Measurements from ENCODE around the gene CRYGD.
A peak's percentile ranks its signal among the peaks of the same experiment; 100 is the strongest.
"Not testable (repeated sequence)": the region's sequence is repeated elsewhere in the genome, so short reads cannot be mapped to it uniquely, and the experiment has no call there.

Gene CRYGD

GRCh38 chr2:208128136-208128535, 3.8 kb upstream of the CRYGD start:
- no peak overlapping the region for H3K9ac ChIP-seq (ENCODE audit: low read depth, low read length)
- no peaks in the 10 kb centered on the region for H3K4me1 ChIP-seq (ENCODE audit: insufficient read depth, low read length)
- H3K27ac ChIP-seq (ENCODE audit: low read length): no peak overlapping the region
- H3K36me3 ChIP-seq (ENCODE audit: insufficient read depth, low read depth, low read length): no peaks in the 10 kb centered on the region
- no peaks in the 10 kb centered on the region for H3K9me3 ChIP-seq (ENCODE audit: insufficient read depth, low read depth, low read length)
- H3K27me3 ChIP-seq (ENCODE audit: insufficient read depth, low read length): no peaks in the 10 kb centered on the region
- H3K4me3 ChIP-seq (ENCODE audit: low read length): no peak overlapping the region

- no peak overlapping the region for H3K4me3 ChIP-seq (ENCODE audit: low read length)
Observed at GRCh38 chr2:208127090-208127489, 2.8 kb upstream of the CRYGD start.

DNA sequence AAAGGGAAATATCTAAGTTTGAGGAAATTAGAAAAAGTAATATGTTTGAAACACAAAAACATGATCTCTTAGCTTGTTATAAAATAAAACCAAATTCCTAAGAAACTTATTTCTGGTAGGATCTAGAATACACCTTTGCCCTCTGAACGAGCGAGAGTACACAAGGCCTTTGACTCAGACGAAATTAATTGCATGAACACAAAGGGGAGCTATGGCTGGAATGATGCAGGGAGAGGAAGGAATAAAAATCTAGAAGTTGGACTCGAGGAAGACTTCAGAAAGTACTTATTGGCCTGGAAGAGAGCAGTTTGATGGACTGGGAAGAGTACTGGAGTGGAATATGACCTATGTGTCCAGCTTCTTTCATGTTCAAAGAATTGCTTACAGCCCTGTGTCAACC, 927 bp upstream of the CRYGD start:
- Histone ChIP-seq H3K4me1 (ENCODE audit: insufficient read depth, low read length) (no peaks in the 10 kb centered on the region), H3K9me3 (ENCODE audit: insufficient read depth, low read depth, low read length) (no peaks in the 10 kb centered on the region), H3K4me3 (ENCODE audit: low read length) (no peak overlapping the region), H3K36me3 (ENCODE audit: insufficient read depth, low read depth, low read length) (no peaks in the 10 kb centered on the region), H3K27ac (ENCODE audit: low read length) (no peak overlapping the region), H3K9ac (ENCODE audit: low read depth, low read length) (no peak overlapping the region), H3K27me3 (ENCODE audit: insufficient read depth, low read length) (no peaks in the 10 kb centered on the region)

More at GRCh38 chr2:208127090-208127489, 2.8 kb upstream of the CRYGD start:
- no peaks in the 10 kb centered on the region for H3K36me3 ChIP-seq (ENCODE audit: insufficient read depth, low read depth, low read length)
- H3K27ac ChIP-seq (ENCODE audit: low read length): no peak overlapping the region
- no peaks in the 10 kb centered on the region for H3K27me3 ChIP-seq (ENCODE audit: insufficient read depth, low read length)
- H3K9ac ChIP-seq (ENCODE audit: low read depth, low read length): no peak overlapping the region
- H3K9me3 ChIP-seq (ENCODE audit: insufficient read depth, low read depth, low read length): no peaks in the 10 kb centered on the region
- H3K4me1 ChIP-seq (ENCODE audit: insufficient read depth, low read length): no peaks in the 10 kb centered on the region

DNA sequence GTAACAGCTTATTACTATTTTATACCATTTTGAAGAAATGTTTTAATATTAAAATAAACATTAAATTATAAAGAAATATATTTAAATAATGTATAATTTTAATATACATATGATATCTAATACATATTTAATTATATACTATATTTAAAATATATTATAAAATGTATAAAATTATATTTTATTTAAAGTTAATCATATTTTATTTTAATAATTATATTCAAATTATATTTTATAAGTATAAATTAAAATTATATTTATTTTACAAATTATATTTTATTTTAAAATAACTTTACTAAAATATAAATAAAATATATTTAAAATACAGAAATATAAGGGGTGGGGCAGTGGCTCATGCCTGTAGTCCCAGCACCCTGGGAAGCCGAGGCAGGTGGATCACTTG, 2.1 kb downstream of the CRYGD start:
- Histone ChIP-seq H3K9me3 (ENCODE audit: insufficient read depth, low read depth, low read length) (no peaks in the 10 kb centered on the region), H3K4me1 (ENCODE audit: insufficient read depth, low read length) (no peaks in the 10 kb centered on the region), H3K27me3 (ENCODE audit: insufficient read depth, low read length) (no peaks in the 10 kb centered on the region), H3K9ac (ENCODE audit: low read depth, low read length) (no peak overlapping the region), H3K36me3 (ENCODE audit: insufficient read depth, low read depth, low read length) (no peaks in the 10 kb centered on the region), H3K27ac (ENCODE audit: low read length) (no peak overlapping the region), H3K4me3 (ENCODE audit: low read length) (no peak overlapping the region)

- no peak overlapping the region for H3K4me3 ChIP-seq (ENCODE audit: low read length)
- H3K4me1 ChIP-seq (ENCODE audit: insufficient read depth, low read length): no peaks in the 10 kb centered on the region
- H3K9me3 ChIP-seq (ENCODE audit: insufficient read depth, low read depth, low read length): no peaks in the 10 kb centered on the region
- H3K36me3 ChIP-seq (ENCODE audit: insufficient read depth, low read depth, low read length): no peaks in the 10 kb centered on the region
- H3K27me3 ChIP-seq (ENCODE audit: insufficient read depth, low read length): no peaks in the 10 kb centered on the region
- H3K9ac ChIP-seq (ENCODE audit: low read depth, low read length): no peak overlapping the region
- no peak overlapping the region for H3K27ac ChIP-seq (ENCODE audit: low read length)
Observed at GRCh38 chr2:208118918-208119317, 5.4 kb downstream of the CRYGD start.

GRCh38 chr2:208117390-208117789, 6.9 kb downstream of the CRYGD start:
- not testable (repeated sequence) for H3K27ac ChIP-seq (ENCODE audit: low read length); H3K36me3 ChIP-seq (ENCODE audit: insufficient read depth, low read depth, low read length); H3K27me3 ChIP-seq (ENCODE audit: insufficient read depth, low read length); H3K4me3 ChIP-seq (ENCODE audit: low read length); H3K9ac ChIP-seq (ENCODE audit: low read depth, low read length); H3K9me3 ChIP-seq (ENCODE audit: insufficient read depth, low read depth, low read length)
- peaks cover 12% of the 10 kb centered on the region; the same call in 1 of the 2 replicates for H3K4me1 ChIP-seq (ENCODE audit: insufficient read depth, low read length)

GRCh38 chr2:208112969-208113368, 11.4 kb downstream of the CRYGD start:
- H3K4me1 ChIP-seq (ENCODE audit: insufficient read depth, low read length): peaks cover 12% of the 10 kb centered on the region; the same call in 1 of the 2 replicates
- H3K4me3 ChIP-seq (ENCODE audit: low read length): peak overlapping the region; percentile 62
- no peaks in the 10 kb centered on the region for H3K9me3 ChIP-seq (ENCODE audit: insufficient read depth, low read depth, low read length)
- no peaks in the 10 kb centered on the region for H3K36me3 ChIP-seq (ENCODE audit: insufficient read depth, low read depth, low read length)
- no peaks in the 10 kb centered on the region for H3K27me3 ChIP-seq (ENCODE audit: insufficient read depth, low read length)
- H3K9ac ChIP-seq (ENCODE audit: low read depth, low read length): peak overlapping the region; percentile 55; the same call in 1 of the 2 replicates
- peak overlapping the region; percentile 74 for H3K27ac ChIP-seq (ENCODE audit: low read length)

GRCh38 chr2:208112273-208112745, 12.0 kb downstream of the CRYGD start:
- not testable (repeated sequence) for H3K27me3 ChIP-seq (ENCODE audit: insufficient read depth, low read length); H3K36me3 ChIP-seq (ENCODE audit: insufficient read depth, low read depth, low read length); H3K9me3 ChIP-seq (ENCODE audit: insufficient read depth, low read depth, low read length)
- Histone ChIP-seq H3K4me1 (ENCODE audit: insufficient read depth, low read length) (peaks cover 12% of the 10 kb centered on the region; the same call in 1 of the 2 replicates), H3K9ac (ENCODE audit: low read depth, low read length) (peak overlapping the region; percentile 55; the same call in 1 of the 2 replicates), H3K4me3 (ENCODE audit: low read length) (peak overlapping the region; percentile 62), H3K27ac (ENCODE audit: low read length) (peak overlapping the region; percentile 74)

- Histone ChIP-seq H3K27ac (ENCODE audit: low read length) (no peak overlapping the region), H3K9ac (ENCODE audit: low read depth, low read length) (no peak overlapping the region), H3K4me3 (ENCODE audit: low read length) (no peak overlapping the region), H3K36me3 (ENCODE audit: insufficient read depth, low read depth, low read length) (no peaks in the 10 kb centered on the region), H3K27me3 (ENCODE audit: insufficient read depth, low read length) (no peaks in the 10 kb centered on the region), H3K9me3 (ENCODE audit: insufficient read depth, low read depth, low read length) (no peaks in the 10 kb centered on the region), H3K4me1 (ENCODE audit: insufficient read depth, low read length) (no peaks in the 10 kb centered on the region)
Observed at GRCh38 chr2:208103616-208104015, 20.7 kb downstream of the CRYGD start.

DNA sequence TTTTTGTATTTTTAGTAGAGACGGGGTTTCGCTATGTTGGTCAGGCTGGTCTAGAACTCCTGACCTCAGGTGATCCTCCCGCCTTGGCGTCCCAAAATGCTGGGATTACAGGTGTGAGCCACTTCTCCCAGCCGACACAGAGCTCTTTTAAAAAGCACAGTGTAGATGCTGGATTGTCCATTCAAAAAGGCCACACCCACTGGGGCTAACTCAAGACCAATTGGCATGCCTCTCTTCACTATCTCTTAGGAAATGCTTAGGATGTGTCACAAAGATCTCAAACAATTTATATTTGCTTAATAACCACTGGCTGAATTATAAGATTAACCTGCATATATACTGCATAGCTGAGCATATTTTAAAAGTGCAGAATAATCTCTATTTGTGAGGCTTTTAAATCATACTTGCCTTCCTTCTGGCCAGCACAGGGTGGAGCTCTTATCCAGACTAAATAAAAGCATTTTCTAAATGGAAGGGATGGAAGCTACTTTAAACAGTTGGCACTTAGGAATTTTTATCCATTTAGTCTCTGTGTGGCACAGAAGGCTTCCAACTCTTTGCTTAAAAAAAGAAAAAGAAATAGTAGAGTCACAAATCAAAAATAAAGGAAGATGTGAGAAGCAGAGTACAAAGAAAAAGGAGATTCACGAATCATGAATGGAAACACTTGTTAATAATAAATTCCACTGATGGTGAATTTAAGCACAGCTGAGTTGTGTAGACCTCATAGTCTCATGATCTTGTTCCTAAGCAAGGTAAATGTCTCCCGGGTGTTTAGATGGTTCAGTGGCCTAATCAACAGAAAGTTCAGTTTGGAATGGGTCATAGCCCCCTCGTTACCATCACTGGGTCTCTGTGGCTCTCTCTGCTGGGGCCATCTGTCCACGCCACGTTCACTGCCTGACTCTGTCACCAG, 22.4 kb downstream of the CRYGD start:
- Histone ChIP-seq H3K9ac (ENCODE audit: low read depth, low read length) (no peak overlapping the region), H3K27me3 (ENCODE audit: insufficient read depth, low read length) (no peaks in the 10 kb centered on the region), H3K36me3 (ENCODE audit: insufficient read depth, low read depth, low read length) (no peaks in the 10 kb centered on the region), H3K4me1 (ENCODE audit: insufficient read depth, low read length) (no peaks in the 10 kb centered on the region), H3K27ac (ENCODE audit: low read length) (no peak overlapping the region), H3K9me3 (ENCODE audit: insufficient read depth, low read depth, low read length) (no peaks in the 10 kb centered on the region), H3K4me3 (ENCODE audit: low read length) (no peak overlapping the region)

DNA sequence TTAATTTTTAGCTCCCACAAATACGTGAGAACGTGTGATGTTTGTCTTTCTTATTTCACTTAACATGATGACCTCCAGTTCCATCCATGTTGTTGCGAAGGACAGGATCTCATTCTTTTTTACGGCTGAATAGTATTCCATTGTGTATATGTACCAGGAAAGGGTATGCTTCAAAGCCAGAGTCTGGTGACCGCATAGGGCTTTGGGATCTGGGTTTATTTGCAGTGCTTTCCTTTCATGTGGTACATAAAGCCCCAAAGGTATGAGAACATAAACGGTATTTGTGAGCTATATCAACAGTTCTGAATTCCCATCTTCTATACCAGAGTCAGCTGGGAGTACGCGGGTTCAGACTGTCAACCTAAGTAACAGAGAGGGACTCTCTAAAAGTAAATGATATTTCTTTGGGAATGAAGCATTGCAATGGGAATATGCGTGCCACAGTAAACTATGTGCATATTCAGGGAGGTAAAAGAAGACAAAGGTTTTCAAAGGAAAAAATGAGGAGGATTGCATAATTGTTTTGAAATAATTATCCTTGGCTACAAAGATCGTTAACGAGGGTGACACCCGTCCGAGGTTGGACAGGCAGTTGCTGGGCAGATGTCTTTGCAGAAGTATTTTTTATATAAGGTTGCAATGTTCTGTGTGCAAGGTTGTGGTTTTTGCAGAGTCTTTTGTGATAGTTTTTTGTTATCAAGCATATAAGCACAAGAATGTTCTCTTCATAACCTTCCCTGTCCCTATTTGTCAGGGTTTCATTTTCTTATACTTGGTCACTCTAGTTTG, 24.4 kb downstream of the CRYGD start:
- no peak overlapping the region for H3K9ac ChIP-seq (ENCODE audit: low read depth, low read length)
- no peaks in the 10 kb centered on the region for H3K9me3 ChIP-seq (ENCODE audit: insufficient read depth, low read depth, low read length)
- no peaks in the 10 kb centered on the region for H3K4me1 ChIP-seq (ENCODE audit: insufficient read depth, low read length)
- H3K36me3 ChIP-seq (ENCODE audit: insufficient read depth, low read depth, low read length): no peaks in the 10 kb centered on the region
- H3K27me3 ChIP-seq (ENCODE audit: insufficient read depth, low read length): no peaks in the 10 kb centered on the region
- no peak overlapping the region for H3K27ac ChIP-seq (ENCODE audit: low read length)
- no peak overlapping the region for H3K4me3 ChIP-seq (ENCODE audit: low read length)
